HL-60 (cell line): ENCODE measurements around the gene MBD4.

Experiments used
- DNase-seq, 2 experiments: peaks; one replicate each; pipeline ENCODE4 v3.0.0-alpha.2; 2010 to 2020; ENCODE audit warnings: low read depth in 1 of 2, low spot score in 1 of 2
- H3K27ac ChIP-seq: fragments of 250-450 bp; sonication (Bioruptor Pico); replicated peaks from 2 replicates; pipeline ENCODE4 v1.5.1; 2020; ENCODE audit warnings: mild to moderate bottlenecking, moderate library complexity
- H3K27me3 ChIP-seq: fragments of 250-450 bp; sonication (Bioruptor Pico); 2 replicates; pipeline ENCODE4 v1.5.1; 2021; ENCODE audit warnings: mild to moderate bottlenecking, moderate library complexity; ENCODE audit not compliant: insufficient read depth, poor library complexity, severe bottlenecking
- H3K4me3 ChIP-seq: replicated peaks from 2 replicates; pipeline ENCODE4 v1.5.1; 2011; ENCODE audit warnings: mild to moderate bottlenecking, control low read depth, low read length; ENCODE audit not compliant: insufficient read depth
- GABPA ChIP-seq: IDR thresholded peaks from 2 replicates; pipeline ENCODE4 v1.6.1; 2012; ENCODE audit warnings: low read depth
- POLR2AphosphoS5 ChIP-seq: IDR thresholded peaks from 2 replicates; pipeline ENCODE4 v1.6.1; 2012; ENCODE audit warnings: low read depth
- SPI1 ChIP-seq: IDR thresholded peaks from 2 replicates; pipeline ENCODE4 v1.6.1; 2012; ENCODE audit warnings: low read depth, mild to moderate bottlenecking, borderline replicate concordance
- TF ChIP-seq, protein P1 (sequence below): IDR thresholded peaks from 2 replicates; pipeline ENCODE4 v1.6.1; 2012; ENCODE audit warnings: low read depth; ENCODE audit not compliant: insufficient replicate concordance
- TF ChIP-seq, protein P2 (sequence below): IDR thresholded peaks from one replicate; pipeline ENCODE4 v1.5.1; 2011; ENCODE audit warnings: low read length, control low read depth, inconsistent platforms; ENCODE audit not compliant: insufficient read depth

MBD4 gene

DNA sequence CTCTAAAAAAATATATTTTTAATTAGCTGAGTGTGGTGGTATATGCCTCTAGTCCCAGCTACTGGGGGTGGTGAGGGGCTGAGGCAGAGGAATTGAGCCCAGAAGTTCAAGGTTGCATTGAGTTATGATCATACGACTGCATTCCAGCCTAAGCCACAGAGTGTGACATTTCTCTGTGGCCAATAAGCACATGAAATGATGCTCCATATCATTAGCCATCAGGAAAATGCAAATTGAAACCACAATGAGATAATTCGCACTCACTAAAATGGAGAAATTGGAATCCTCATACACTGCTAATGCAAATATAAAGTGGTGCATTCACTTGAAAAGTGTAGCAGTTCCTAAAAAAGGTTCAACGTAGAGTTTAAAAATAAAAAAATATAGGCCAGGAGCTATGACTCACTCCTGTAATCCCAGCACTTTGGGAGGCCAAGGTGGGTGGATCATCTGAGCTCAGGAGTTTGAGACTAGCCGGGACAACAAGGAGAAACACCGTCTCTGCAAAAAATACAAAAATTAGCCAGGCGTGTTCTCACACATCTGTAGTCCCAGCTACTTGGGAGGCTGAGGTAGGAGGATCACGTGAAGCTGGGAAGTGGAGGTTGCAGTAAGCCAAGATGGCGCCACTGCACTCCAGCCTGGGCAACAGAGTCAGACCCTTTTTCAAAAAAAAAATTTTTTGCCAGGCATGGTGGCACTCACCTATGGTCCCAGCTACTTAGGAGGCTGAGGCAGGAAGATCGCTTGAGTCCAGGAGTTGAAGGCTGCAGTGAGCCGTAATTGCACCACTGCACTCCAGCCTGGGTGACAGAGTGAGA is 35.4 kb upstream of the MBD4 start:
- Histone ChIP-seq H3K27ac (no peak overlapping the region), H3K27me3 (no peaks in the 10 kb centered on the region), H3K4me3 (no peak overlapping the region)
- no peak for DNase-seq
- TF ChIP-seq POLR2AphosphoS5 (no peak), SPI1 (no peak), GABPA (no peak)
- TF ChIP-seq, protein P1, sequence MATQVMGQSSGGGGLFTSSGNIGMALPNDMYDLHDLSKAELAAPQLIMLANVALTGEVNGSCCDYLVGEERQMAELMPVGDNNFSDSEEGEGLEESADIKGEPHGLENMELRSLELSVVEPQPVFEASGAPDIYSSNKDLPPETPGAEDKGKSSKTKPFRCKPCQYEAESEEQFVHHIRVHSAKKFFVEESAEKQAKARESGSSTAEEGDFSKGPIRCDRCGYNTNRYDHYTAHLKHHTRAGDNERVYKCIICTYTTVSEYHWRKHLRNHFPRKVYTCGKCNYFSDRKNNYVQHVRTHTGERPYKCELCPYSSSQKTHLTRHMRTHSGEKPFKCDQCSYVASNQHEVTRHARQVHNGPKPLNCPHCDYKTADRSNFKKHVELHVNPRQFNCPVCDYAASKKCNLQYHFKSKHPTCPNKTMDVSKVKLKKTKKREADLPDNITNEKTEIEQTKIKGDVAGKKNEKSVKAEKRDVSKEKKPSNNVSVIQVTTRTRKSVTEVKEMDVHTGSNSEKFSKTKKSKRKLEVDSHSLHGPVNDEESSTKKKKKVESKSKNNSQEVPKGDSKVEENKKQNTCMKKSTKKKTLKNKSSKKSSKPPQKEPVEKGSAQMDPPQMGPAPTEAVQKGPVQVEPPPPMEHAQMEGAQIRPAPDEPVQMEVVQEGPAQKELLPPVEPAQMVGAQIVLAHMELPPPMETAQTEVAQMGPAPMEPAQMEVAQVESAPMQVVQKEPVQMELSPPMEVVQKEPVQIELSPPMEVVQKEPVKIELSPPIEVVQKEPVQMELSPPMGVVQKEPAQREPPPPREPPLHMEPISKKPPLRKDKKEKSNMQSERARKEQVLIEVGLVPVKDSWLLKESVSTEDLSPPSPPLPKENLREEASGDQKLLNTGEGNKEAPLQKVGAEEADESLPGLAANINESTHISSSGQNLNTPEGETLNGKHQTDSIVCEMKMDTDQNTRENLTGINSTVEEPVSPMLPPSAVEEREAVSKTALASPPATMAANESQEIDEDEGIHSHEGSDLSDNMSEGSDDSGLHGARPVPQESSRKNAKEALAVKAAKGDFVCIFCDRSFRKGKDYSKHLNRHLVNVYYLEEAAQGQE = no peak
- TF ChIP-seq, protein P2, sequence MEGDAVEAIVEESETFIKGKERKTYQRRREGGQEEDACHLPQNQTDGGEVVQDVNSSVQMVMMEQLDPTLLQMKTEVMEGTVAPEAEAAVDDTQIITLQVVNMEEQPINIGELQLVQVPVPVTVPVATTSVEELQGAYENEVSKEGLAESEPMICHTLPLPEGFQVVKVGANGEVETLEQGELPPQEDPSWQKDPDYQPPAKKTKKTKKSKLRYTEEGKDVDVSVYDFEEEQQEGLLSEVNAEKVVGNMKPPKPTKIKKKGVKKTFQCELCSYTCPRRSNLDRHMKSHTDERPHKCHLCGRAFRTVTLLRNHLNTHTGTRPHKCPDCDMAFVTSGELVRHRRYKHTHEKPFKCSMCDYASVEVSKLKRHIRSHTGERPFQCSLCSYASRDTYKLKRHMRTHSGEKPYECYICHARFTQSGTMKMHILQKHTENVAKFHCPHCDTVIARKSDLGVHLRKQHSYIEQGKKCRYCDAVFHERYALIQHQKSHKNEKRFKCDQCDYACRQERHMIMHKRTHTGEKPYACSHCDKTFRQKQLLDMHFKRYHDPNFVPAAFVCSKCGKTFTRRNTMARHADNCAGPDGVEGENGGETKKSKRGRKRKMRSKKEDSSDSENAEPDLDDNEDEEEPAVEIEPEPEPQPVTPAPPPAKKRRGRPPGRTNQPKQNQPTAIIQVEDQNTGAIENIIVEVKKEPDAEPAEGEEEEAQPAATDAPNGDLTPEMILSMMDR = no peak

DNA sequence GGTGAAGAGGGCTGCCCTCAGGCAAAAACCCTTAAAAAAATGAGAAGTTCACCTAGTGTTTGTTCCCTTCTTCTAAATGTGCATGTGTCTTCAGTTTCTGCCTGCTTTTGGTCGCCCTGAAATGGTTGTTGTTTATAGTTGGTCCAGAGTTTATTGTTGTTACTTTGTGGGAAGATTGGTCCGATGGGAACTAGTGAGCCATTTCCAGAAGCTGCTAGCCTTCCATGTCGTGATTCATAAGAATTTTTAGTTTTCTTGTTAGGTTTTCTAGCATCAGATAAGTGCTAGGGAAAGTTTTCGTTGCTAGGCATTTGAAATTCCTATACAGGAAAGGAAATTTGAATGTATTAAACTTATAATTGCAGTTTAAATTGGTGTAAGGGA is 34.0 kb upstream of the MBD4 start:
- no peak for DNase-seq
- Histone ChIP-seq H3K27me3 (no peaks in the 10 kb centered on the region), H3K4me3 (no peak overlapping the region), H3K27ac (no peak overlapping the region)
- TF ChIP-seq, protein P2 = no peak
- TF ChIP-seq GABPA (no peak), SPI1 (no peak), POLR2AphosphoS5 (no peak)
- TF ChIP-seq, protein P1 = no peak

GRCh38 chr3:129473067-129473768 is 33.5 kb upstream of the MBD4 start:
- Histone ChIP-seq H3K27me3 (no peaks in the 10 kb centered on the region), H3K4me3 (no peak overlapping the region), H3K27ac (no peak overlapping the region)
- no peak for DNase-seq
- TF ChIP-seq POLR2AphosphoS5 = no peak
- TF ChIP-seq, protein P1 = no peak
- TF ChIP-seq SPI1 = no peak
- no peak for TF ChIP-seq GABPA
- TF ChIP-seq, protein P2 = no peak
